Esophagus muscularis mucosa (tissue), 4 donors: ENCODE results near the gene CCDC82.

ENCODE experiments used
- CTCF ChIP-seq, 3 experiments: fragments of 200-600 bp in 2 of 3; fragments of 450-650 bp in 1 of 3; sonication (generic) in 2 of 3; IDR thresholded peaks; one replicate each; pipeline ENCODE4 v1.5.1; 2017 to 2019; ENCODE audit warnings: antibody characterized with exemption in 3 of 3, mild to moderate bottlenecking in 2 of 3, moderate library complexity in 1 of 3
- EP300 ChIP-seq: sonication (generic); formaldehyde crosslinking; IDR thresholded peaks from one replicate; pipeline ENCODE4 v1.6.1; 2017; ENCODE audit warnings: antibody characterized with exemption
- POLR2A ChIP-seq: fragments of 450-650 bp; IDR thresholded peaks from one replicate; pipeline ENCODE4 v1.6.1; 2017; ENCODE audit warnings: antibody characterized with exemption, moderate library complexity, mild to moderate bottlenecking, low read depth

- TF ChIP-seq CTCF (IDR thresholded peaks at IDR 0.05) (no peak), POLR2A (no peak), EP300 (no peak)
Observed at GRCh38 chr11:96310236-96310635, 79.5 kb downstream of the CCDC82 start.
